Endothelial cell of umbilical vein (primary cell): ENCODE measurements around the gene PTDSS2. TPM values are rescaled to one million over a fixed set of nuclear protein-coding genes. Genes with fewer than 3 reads are reported as not detected.

Experiments
- BruUV-seq: library from RNA; stranded (reverse); fragments of 400-500 nt; replicated peaks from 2 replicates; lab custom pipeline; 2021; lab: Mats Ljungman, UMichigan
- CTCF ChIA-PET: fragments of 300-600, 350-600 bp; sonication (Branson Sonifier 250); formaldehyde crosslinking; loops from one replicate; lab custom pipeline; 2021; ENCODE audit warnings: antibody characterized with exemption, inconsistent platforms; lab: Charles Lee
- POLR2A ChIA-PET: fragments of 300-600, 350-600 bp; sonication (Branson Sonifier 250); formaldehyde crosslinking; loops from one replicate; lab custom pipeline; 2021; ENCODE audit warnings: antibody characterized with exemption, inconsistent platforms; lab: Charles Lee
- DNase-seq: peaks from one replicate; pipeline ENCODE4 v3.0.0-alpha.2; 2011; ENCODE audit warnings: low read depth, low spot score
- FAIRE-seq: peaks from 2 replicates; lab custom pipeline; 2011; peaks lifted over from hg19 to GRCh38; lab: Jason Lieb, UNC
- H2AFZ ChIP-seq: 2 replicates; pipeline ENCODE4 v1.6.0; 2012; ENCODE audit warnings: low read depth, low read length, control low read depth, inconsistent platforms
- H3K27ac ChIP-seq: 2 replicates; pipeline ENCODE4 v1.5.1; 2011; ENCODE audit warnings: low read depth, mild to moderate bottlenecking, control low read depth, low read length, moderate library complexity; ENCODE audit not compliant: insufficient read depth
- H3K27me3 ChIP-seq, 2 experiments: 2 replicates each; pipeline versions ENCODE4 v1.6.0 to v1.6.1; 2011; ENCODE audit warnings: low read length in 2 of 2, mixed read lengths in 1 of 2; ENCODE audit not compliant: control insufficient read depth in 2 of 2, insufficient read depth in 2 of 2
- H3K36me3 ChIP-seq, 2 experiments: 2 replicates in 1 of 2; 3 replicates in 1 of 2; pipeline ENCODE4 v1.5.1; 2011; ENCODE audit warnings: low read length in 2 of 2, mild to moderate bottlenecking in 1 of 2, moderate library complexity in 1 of 2; ENCODE audit not compliant: control insufficient read depth in 2 of 2, insufficient read depth in 2 of 2; ENCODE audit errors: extremely low read depth in 1 of 2
- H3K4me1 ChIP-seq: 3 replicates; pipeline ENCODE4 v1.5.1; 2011; ENCODE audit warnings: mild to moderate bottlenecking, low read length; ENCODE audit not compliant: control insufficient read depth, insufficient read depth; ENCODE audit errors: extremely low read depth
- H3K4me2 ChIP-seq: 2 replicates; pipeline ENCODE4 v1.6.1; 2011; ENCODE audit warnings: low read length, control low read depth, mixed read lengths; ENCODE audit not compliant: insufficient read depth
- H3K4me3 ChIP-seq, 3 experiments: fragments of 200-600 bp in 1 of 3; sonication (generic), shearing (Covaris generic) in 1 of 3; replicated peaks in 1 of 3; 2 replicates each; pipeline ENCODE4 v1.5.1; 2011 to 2016; ENCODE audit warnings: control low read depth in 3 of 3, low read length in 3 of 3, mild to moderate bottlenecking in 2 of 3, inconsistent platforms in 1 of 3, low read depth in 1 of 3, moderate library complexity in 1 of 3; ENCODE audit not compliant: insufficient read depth in 1 of 3
- H3K79me2 ChIP-seq: 2 replicates; pipeline ENCODE4 v1.6.0; 2012; ENCODE audit warnings: low read length, inconsistent platforms; ENCODE audit not compliant: control insufficient read depth, insufficient read depth
- H3K9ac ChIP-seq: replicated peaks from 2 replicates; pipeline ENCODE3; 2011; ENCODE audit warnings: low read length, control low read depth; ENCODE audit not compliant: insufficient read depth; ENCODE audit errors: extremely low read depth
- H3K9me1 ChIP-seq: replicated peaks from 3 replicates; pipeline ENCODE4 v1.6.0; 2011; ENCODE audit warnings: mild to moderate bottlenecking, low read length; ENCODE audit not compliant: control insufficient read depth, insufficient read depth; ENCODE audit errors: extremely low read depth
- H3K9me3 ChIP-seq: replicated peaks from 2 replicates; pipeline ENCODE4 v1.5.1; 2012; ENCODE audit warnings: low read length, inconsistent platforms; ENCODE audit not compliant: control insufficient read depth, insufficient read depth
- H4K20me1 ChIP-seq: replicated peaks from 2 replicates; pipeline ENCODE3; 2011; ENCODE audit warnings: mild to moderate bottlenecking, low read length; ENCODE audit not compliant: control insufficient read depth, insufficient read depth; ENCODE audit errors: extremely low read depth
- CTCF ChIP-seq, 2 donors: IDR thresholded peaks; 1 replicate in 1 of 2; 2 replicates in 1 of 2; pipeline ENCODE4 v1.5.1; 2011; ENCODE audit warnings: low read length in 2 of 2, mild to moderate bottlenecking in 2 of 2, moderate library complexity in 2 of 2, control low read depth in 1 of 2, inconsistent platforms in 1 of 2, low read depth in 1 of 2; ENCODE audit not compliant: insufficient read depth in 1 of 2; ENCODE audit errors: extremely low read depth in 1 of 2
- EZH2 ChIP-seq: IDR thresholded peaks from 2 replicates; pipeline ENCODE4 v1.6.1; 2012; ENCODE audit warnings: borderline replicate concordance, low read depth, mild to moderate bottlenecking, moderate library complexity, low read length, inconsistent platforms; ENCODE audit not compliant: severe bottlenecking
- FOS ChIP-seq: IDR thresholded peaks from 2 replicates; pipeline ENCODE4 v1.6.1; 2011; ENCODE audit warnings: mild to moderate bottlenecking, low read length, moderate library complexity, borderline replicate concordance; ENCODE audit not compliant: insufficient read depth
- GATA2 ChIP-seq: IDR thresholded peaks from 2 replicates; pipeline ENCODE4 v1.7.0; 2011; ENCODE audit warnings: low read depth, mild to moderate bottlenecking, moderate library complexity, mixed read lengths, low read length; ENCODE audit not compliant: insufficient read length, insufficient read depth
- JUN ChIP-seq: IDR thresholded peaks from 2 replicates; pipeline ENCODE4 v1.6.1; 2011; ENCODE audit warnings: borderline replicate concordance, low read depth; ENCODE audit not compliant: insufficient read length, insufficient read depth
- MAX ChIP-seq: IDR thresholded peaks from 2 replicates; pipeline ENCODE4 v1.6.1; 2011; ENCODE audit not compliant: insufficient read depth, insufficient read length
- MYC ChIP-seq: IDR thresholded peaks from one replicate; pipeline ENCODE4 v1.6.1; 2011; ENCODE audit warnings: mild to moderate bottlenecking, low read depth, low read length
- POLR2A ChIP-seq: IDR thresholded peaks from 2 replicates; pipeline ENCODE4 v1.6.1; 2012; ENCODE audit warnings: low read depth, mild to moderate bottlenecking, control low read depth, low read length
- POLR2AphosphoS5 ChIP-seq: IDR thresholded peaks from 2 replicates; pipeline ENCODE4 v1.6.1; 2012; ENCODE audit warnings: low read depth, mild to moderate bottlenecking, control low read depth, low read length, moderate library complexity; ENCODE audit not compliant: insufficient read depth
- dilution Hi-C: fragments of 300-500 bp; cut with MboI; formaldehyde crosslinking; loops from one replicate; pipeline ENCODE4 v1.15.0; 2019; ENCODE audit warnings: low sequenced_read_pairs; ENCODE audit not compliant: extremely low pct_ligation_motif_present
- intact Hi-C: fragments of 100-400 bp; cut with micrococcal nuclease; formaldehyde crosslinking; loops from one replicate; pipeline ENCODE4 v1.10.0; 2022
- polyA plus RNA-seq, 4 experiments: library from polyadenylated mRNA; depleted of rRNA in 3 of 4; stranded (reverse) in 3 of 4; unstranded in 1 of 4; fragments of >200 nt; gene quantifications; 2 replicates each; pipeline versions ENCODE4 v1.2.1 to v1.2.3, GENCODE V29; 2011 to 2012; ENCODE audit warnings: missing spikeins in 1 of 4
- total RNA-seq: library from RNA; stranded (reverse); gene quantifications from 2 replicates; pipeline ENCODE4 v1.2.3, GENCODE V29; 2021

Gene PTDSS2
- total and polyA plus RNA-seq, 2 donors (not counting 3 experiments of a cell fraction or from before 2014, with no cell fraction given): 41.4 to 46.8 TPM

GRCh38 chr11:439315-440064 is 10.6 kb upstream of the PTDSS2 start:
- intact Hi-C loops (no loop called here), dilution Hi-C loops (no loop called here)
- Histone ChIP-seq H3K27me3 (peaks cover 0 to 2% of the 10 kb centered on the region in 2 experiments), H3K9ac (no peak overlapping the region), H3K9me1 (no peaks in the 10 kb centered on the region), H3K9me3 (no peaks in the 10 kb centered on the region), H3K4me3 (no peak overlapping the region), H3K79me2 (no peaks in the 10 kb centered on the region), H2AFZ (no peak overlapping the region), H3K27ac (no peak overlapping the region), H3K4me2 (no peak overlapping the region), H4K20me1 (no peaks in the 10 kb centered on the region), H3K4me1 (no peaks in the 10 kb centered on the region), H3K36me3 (no peaks in the 10 kb centered on the region)
- BruUV-seq: no TSS peak
- ChIA-PET POLR2A (no interaction called here), CTCF (interaction anchor here (0.7 to 1.6 kb wide), 9 partner anchors 9 to 81 kb away, joined by 3 to 10 read pairs (median 4); partner anchors contain the start of gene PTDSS2)
- DNase-seq (no peak), FAIRE-seq (no peak)
- TF ChIP-seq GATA2 (no peak), MYC (no peak), JUN (no peak), CTCF (IDR thresholded peaks at IDR 0.05; ENCODE audit: extremely low read depth in 1 of 2, insufficient read depth in 1 of 2, low read depth in 1 of 2, low read length in 2 of 2) (no peak), MAX (no peak), EZH2 (no peak), FOS (no peak), POLR2AphosphoS5 (no peak), POLR2A (no peak)
